Measurements from ENCODE around the gene NUDT14.

NUDT14 gene

DNA sequence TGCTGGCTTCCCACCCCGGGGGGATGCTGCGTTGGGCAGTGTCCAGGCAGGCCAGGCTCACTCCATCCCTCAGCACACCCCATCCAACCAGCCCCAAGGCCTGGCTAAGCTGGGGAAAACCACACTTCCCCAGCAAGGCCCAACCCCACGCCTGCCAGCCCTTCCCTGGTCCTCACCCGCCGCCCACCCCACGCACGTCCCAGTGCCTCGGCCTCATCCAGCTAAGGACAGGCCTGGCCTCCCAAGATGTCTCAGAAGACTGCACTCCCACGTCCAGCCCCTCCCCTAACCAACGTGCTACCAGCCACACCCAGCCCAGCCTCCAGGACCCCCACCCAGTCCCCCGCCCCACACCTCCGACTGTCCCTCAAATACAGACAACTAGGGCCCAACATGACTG, 22.3 kb downstream of the NUDT14 start:
- no peak for DNase-seq (ENCODE audit: low spot score)

DNA sequence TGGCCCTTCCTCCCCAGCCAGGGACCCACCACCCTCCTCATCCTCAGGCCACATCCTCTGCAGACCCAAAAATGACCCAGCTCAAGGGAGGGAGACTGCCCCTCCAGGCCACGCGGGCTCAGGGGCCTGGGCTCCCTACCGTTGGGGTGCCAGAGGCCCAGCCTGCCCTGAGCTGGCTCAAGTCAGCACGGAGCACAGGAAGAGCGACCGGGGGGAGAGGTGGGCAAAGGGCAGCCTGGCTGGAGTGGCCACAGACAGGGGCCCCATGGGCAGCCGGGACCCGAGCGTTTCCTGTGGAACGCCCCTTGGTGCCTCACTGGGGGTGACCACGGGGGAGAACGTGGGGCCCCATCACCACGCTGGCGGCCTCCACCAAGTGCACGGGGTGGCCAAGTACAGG, 23.2 kb downstream of the NUDT14 start:
- DNase-seq (ENCODE audit: low spot score): no peak

GRCh38 chr14:105156414-105157375, 24.4 kb downstream of the NUDT14 start:
- no peak for DNase-seq (ENCODE audit: low spot score)

- DNase-seq (ENCODE audit: low spot score): no peak
Observed at GRCh38 chr14:105155681-105156413, 25.3 kb downstream of the NUDT14 start.

DNA sequence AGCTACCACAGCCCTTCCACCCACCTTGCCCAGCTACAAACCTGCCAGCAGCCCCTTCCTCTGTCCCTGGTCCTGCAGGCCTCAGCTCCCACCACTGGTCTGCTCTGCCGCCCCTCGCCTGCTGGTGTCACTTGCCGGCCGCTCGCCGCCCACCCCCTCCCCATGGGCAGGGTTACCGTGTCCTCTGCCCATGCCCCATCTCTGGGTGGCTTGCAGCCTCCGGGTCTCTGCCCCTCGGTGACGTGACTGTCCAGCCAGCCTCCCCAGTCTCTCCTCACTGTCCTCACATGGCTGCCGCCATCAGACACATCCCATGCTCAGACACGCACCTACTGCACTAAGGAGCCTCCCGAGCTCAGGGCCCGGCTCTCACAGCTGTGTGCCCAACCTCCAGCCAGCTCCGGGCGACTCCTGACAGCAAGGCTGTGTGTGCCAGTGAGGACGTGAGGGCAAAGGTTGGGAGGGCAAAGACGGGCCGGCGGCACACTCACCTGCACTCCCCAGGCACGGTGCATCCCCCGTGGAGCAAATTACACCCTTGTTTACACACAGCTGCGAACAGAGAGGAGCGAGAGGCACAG, 26.0 kb downstream of the NUDT14 start:
- no peak for DNase-seq (ENCODE audit: low spot score)

- no peak for DNase-seq (ENCODE audit: low spot score)
Observed at GRCh38 chr14:105154476-105154871, 26.6 kb downstream of the NUDT14 start.

DNA sequence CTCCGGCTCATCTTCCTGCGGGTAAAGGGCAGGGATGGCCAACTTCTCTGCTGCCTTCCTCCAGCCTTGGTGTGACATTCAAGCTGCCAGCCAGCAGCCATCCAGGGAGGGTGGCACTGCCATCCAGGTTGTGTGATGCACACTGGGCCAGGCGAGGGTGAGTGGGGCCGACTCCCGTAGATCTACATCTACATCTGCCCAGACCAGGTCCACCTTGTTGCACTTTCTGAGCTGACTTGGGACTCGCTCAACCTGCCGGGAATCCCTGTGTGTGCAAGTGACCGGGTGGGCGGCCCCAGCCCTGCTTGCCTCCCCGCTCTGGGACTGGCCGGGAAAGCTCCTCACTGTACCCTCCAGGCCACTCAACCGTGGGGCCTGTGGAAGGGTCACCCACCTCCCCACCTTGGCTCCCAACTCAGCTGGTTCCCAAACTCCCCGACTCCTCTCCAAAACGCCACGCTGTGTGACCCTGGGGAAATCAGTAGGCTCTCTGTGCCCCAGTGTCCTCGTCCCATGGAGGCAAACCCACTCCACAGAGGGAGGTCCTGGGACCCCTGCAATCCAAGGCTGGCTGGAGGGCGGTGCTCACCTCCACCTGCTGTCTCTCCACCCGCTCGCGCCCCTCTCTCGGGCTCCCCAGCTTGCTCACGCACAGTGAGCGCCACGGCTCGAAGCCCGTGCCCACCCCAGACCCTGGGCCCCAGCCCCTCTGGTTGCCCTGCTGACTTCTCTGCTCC, 27.2 kb downstream of the NUDT14 start:
- DNase-seq (ENCODE audit: low spot score): no peak

DNA sequence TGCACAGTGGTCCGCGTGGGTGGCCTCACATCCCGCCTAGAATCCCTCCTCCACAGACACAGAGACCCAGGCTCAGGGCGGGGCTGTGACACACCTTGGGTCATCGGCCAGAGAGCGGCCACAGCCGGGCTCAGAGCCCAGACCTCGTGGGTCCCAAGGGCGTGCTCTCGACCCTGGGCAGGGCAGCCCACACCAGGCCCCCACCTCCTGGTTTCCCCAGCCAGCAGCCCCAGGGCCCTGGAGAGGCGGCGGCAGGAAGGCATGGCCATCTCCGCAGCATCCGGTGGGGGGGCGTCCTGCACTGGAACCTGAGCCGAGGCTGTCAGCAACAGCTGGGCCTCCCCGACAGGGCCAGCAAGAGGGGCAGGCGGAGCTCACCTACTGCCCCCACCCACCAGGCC, 27.8 kb downstream of the NUDT14 start:
- DNase-seq (ENCODE audit: low spot score): no peak

- no peak for DNase-seq (ENCODE audit: low spot score)
Observed at GRCh38 chr14:105152794-105153241, 28.3 kb downstream of the NUDT14 start.

GRCh38 chr14:105151838-105152793, 29.0 kb downstream of the NUDT14 start:
- DNase-seq (ENCODE audit: low spot score): no peak

GRCh38 chr14:105151084-105151837, 29.9 kb downstream of the NUDT14 start:
- DNase-seq (ENCODE audit: low spot score): no peak

GRCh38 chr14:105150368-105151083, 30.6 kb downstream of the NUDT14 start:
- no peak for DNase-seq (ENCODE audit: low spot score)

DNA sequence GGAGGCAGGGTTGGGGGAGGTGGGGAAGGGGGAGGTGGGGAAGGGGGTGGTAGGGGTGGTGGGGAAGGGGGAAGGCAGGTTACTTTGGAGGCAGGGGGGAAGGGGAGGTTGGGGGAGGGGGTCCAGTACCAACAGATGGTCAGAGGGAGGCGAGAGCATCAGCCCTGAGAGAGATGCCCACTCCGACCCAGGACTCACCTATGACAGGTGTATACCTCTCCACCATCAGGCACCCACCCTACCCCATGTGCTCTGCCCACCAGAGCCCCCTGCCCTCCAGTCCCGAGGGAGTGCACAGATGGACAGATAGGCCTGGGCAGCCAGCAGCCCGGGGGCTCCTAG, 31.1 kb downstream of the NUDT14 start:
- DNase-seq (ENCODE audit: low spot score): no peak

DNA sequence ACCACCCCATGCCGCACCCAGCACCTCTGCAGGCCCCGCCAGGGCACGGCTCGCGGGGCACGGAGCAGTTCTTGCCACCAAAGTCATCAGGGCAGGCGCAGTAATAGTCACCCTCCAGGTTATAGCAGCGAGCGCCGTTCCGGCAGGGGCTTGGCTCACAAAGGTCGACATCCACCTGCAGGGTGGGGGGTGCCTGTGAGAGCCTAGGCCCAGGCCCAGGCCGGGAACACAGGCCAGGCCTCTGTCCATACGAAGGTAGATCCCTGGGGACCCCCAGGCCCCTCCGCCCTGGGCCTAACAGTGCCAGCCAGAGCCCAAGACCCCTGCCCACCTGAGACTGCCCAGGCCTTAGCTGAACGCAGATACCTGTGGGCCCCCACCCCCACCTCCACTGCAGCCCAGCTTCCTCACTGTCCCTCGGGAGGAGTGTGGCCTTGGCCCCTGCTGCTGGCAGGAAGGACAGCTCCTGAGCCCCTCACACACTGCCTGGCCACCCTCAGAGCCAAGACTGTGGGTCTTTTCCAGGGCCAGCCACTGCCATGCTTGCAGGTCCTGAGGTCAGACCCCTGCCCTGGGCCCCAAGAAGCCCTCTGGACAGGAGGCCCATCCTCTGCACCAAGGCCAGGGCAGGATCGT, 31.8 kb downstream of the NUDT14 start:
- no peak for DNase-seq (ENCODE audit: low spot score)

DNA sequence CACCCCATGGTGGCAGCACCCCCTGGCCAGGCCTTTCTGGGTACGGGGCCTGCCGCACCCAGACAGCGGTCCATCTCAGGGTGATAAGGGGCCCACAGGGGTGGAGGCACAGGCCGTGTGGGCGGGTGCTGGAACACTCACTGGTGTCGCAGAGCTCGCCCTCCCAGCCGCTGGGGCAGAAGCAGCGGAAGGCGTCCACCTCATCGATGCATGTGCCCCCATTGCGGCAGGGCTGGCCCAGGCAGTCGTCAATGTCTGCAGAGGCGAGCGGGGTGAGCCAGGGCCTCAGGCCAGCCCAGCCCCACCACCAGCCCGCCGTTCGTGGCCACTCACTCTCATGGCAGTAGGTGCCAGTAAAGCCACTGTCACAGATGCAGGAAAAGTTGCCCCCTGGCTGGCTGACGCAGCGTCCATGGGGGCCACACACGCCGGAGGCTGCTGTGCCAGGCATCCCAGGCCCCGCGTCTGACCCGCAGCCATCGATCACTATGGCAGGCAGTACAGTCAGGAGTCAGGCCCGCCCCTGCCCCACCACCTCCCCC, 32.4 kb downstream of the NUDT14 start:
- no peak for DNase-seq (ENCODE audit: low spot score)

DNA sequence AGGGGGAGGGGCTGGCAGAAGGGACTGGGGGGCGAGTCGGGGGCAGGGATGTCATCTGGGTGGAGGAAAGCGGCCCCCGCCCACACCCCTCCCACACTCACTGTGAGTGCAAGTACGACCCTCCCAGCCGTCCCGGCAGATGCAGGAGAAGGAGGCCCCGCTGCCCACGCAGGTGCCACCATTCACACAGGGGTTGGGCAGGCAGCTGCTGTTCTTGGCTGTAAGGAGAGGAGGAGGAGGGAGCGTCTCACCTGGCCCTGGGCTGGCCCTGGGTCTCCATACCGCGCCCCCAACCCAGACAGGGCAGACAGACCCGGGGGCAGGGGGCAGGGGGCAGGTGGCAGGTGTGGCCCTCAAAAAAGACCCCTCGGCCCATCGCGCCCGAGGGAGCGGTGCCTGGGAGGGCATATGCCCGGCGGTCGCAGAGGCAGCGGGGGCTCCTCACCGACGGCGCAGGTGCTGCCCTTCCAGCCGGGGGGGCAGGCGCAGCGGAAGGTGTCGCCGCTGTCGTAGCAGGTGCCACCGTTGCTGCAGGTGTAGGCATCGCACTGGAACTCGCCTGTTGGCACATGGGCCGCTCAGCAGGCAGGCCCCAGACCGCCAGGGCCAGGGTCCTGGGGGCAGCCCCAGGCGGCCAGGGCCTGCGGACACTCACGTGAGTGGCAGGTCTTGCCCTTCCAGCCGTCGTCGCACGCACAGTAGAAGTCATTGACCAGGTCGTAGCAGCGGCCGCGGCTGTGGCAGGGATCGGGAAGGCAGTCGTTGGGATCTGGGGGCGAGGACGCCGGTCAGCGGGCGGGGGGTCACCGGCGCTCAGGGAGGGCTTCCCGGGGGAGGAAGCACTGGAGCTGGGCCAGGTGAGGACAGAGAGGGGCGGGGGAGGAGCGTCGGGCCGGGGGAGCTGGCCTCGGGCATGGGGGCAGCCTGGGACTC, 33.2 kb downstream of the NUDT14 start:
- no peak for DNase-seq (ENCODE audit: low spot score)

DNA sequence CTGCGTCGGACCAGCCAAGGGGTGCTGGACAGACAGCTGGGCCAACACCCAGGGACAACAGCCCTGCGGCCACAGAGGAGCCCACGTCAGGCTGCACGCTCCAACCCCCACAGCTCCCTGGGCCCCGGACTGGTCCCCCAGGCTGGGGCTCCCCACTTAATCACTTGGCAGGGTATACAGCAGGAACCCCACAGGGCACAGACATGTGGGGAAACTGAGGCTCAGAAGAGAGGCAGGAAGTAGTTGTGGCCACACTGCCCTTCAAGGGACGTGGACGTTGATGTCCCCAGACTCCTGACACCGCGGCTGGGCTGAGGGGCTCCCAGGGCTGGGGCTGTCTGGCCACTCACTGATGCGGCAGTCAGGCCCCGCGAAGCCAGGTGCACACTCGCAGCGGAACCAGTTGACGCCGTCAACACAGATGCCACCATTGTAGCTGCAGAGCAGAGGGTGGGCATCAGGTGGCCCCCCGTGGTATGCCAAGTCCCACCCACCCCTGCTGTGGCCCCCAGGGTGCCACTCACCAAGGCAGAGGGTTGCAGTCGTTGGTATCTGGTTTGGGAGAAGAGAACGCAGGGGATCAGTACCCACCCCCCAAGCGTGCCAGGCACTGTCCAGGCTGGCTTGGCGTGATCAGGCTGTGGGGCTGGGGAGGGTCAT, 34.0 kb downstream of the NUDT14 start:
- no peak for DNase-seq (ENCODE audit: low spot score)

Data from putamen (tissue), 1 donor.